Calu3 (cell line): ENCODE data around the gene SLCO3A1. TPM values are rescaled to one million over a fixed set of nuclear protein-coding genes. Genes with fewer than 3 reads are reported as not detected.
A peak's percentile ranks its signal among the peaks of the same experiment; 100 is the strongest.

ENCODE experiments used
- BruUV-seq: library from RNA; stranded (reverse); fragments of 400-500 nt; replicated peaks from 2 replicates; lab custom pipeline; 2021; lab: Mats Ljungman, UMichigan
- CTCF ChIA-PET: fragments of 300-600 bp; sonication (Branson Sonifier 250); formaldehyde crosslinking; loops from one replicate; lab custom pipeline; 2022; ENCODE audit warnings: antibody characterized with exemption; lab: Charles Lee
- DNase-seq: peaks from one replicate; pipeline ENCODE4 v3.0.0; 2022
- H3K27ac Mint-ChIP-seq: one replicate; pipeline ENCODE4 v1.8.0; 2022; ENCODE audit warnings: mixed read lengths; ENCODE audit not compliant: unreplicated experiment
- H3K27me3 Mint-ChIP-seq: one replicate; pipeline ENCODE4 v1.8.0; 2022; ENCODE audit warnings: mixed read lengths; ENCODE audit not compliant: unreplicated experiment
- H3K36me3 Mint-ChIP-seq: one replicate; pipeline ENCODE4 v1.8.0; 2022; ENCODE audit warnings: mild to moderate bottlenecking, moderate library complexity, mixed read lengths; ENCODE audit not compliant: insufficient read depth, unreplicated experiment
- H3K4me1 Mint-ChIP-seq: one replicate; pipeline ENCODE4 v1.8.0; 2022; ENCODE audit warnings: mild to moderate bottlenecking, low read depth, mixed read lengths; ENCODE audit not compliant: unreplicated experiment
- H3K4me3 Mint-ChIP-seq: one replicate; pipeline ENCODE4 v1.8.0; 2022; ENCODE audit warnings: mild to moderate bottlenecking, low read depth, moderate library complexity, mixed read lengths; ENCODE audit not compliant: unreplicated experiment
- H3K9me3 Mint-ChIP-seq: one replicate; pipeline ENCODE4 v1.8.0; 2022; ENCODE audit warnings: low read depth, mixed read lengths; ENCODE audit not compliant: unreplicated experiment
- intact Hi-C: fragments of 100-400 bp; cut with micrococcal nuclease; formaldehyde crosslinking; loops from one replicate; pipeline ENCODE4 v1.10.0; 2022; ENCODE audit not compliant: unreplicated experiment
- total RNA-seq: library from RNA; stranded (reverse); gene quantifications from 2 replicates; pipeline ENCODE4 v1.2.3, GENCODE V29; 2022
- TF ChIP-seq, protein P1 (sequence below): fragments of 200-600 bp; IDR thresholded peaks from one replicate; pipeline ENCODE4 v1.8.0; 2022; ENCODE audit warnings: antibody characterized with exemption; ENCODE audit not compliant: unreplicated experiment

Gene SLCO3A1
- total RNA-seq, 1 experiment from 2014 or later = 65.9 TPM

GRCh38 chr15:92155934-92156333 is 302.4 kb downstream of the SLCO3A1 start:
- no TSS peak for BruUV-seq
- TF ChIP-seq, protein P1, sequence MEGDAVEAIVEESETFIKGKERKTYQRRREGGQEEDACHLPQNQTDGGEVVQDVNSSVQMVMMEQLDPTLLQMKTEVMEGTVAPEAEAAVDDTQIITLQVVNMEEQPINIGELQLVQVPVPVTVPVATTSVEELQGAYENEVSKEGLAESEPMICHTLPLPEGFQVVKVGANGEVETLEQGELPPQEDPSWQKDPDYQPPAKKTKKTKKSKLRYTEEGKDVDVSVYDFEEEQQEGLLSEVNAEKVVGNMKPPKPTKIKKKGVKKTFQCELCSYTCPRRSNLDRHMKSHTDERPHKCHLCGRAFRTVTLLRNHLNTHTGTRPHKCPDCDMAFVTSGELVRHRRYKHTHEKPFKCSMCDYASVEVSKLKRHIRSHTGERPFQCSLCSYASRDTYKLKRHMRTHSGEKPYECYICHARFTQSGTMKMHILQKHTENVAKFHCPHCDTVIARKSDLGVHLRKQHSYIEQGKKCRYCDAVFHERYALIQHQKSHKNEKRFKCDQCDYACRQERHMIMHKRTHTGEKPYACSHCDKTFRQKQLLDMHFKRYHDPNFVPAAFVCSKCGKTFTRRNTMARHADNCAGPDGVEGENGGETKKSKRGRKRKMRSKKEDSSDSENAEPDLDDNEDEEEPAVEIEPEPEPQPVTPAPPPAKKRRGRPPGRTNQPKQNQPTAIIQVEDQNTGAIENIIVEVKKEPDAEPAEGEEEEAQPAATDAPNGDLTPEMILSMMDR = no peak
- no peaks in the 10 kb centered on the region for H3K27me3 Mint-ChIP-seq
- H3K27ac Mint-ChIP-seq = no peak overlapping the region
- H3K9me3 Mint-ChIP-seq = no peaks in the 10 kb centered on the region
- H3K36me3 Mint-ChIP-seq = peaks cover 6% of the 10 kb centered on the region
- no peak for DNase-seq
- intact Hi-C loops = loop anchor here (5.0 kb wide), 1 partner anchor 289 kb away; no protein-coding TSS in a partner anchor
- no peak overlapping the region for H3K4me3 Mint-ChIP-seq
- CTCF ChIA-PET = no interaction called here
- H3K4me1 Mint-ChIP-seq = peaks cover 25% of the 10 kb centered on the region

- no TSS peak for BruUV-seq
- peaks cover 6% of the 10 kb centered on the region for H3K36me3 Mint-ChIP-seq
- no peaks in the 10 kb centered on the region for H3K9me3 Mint-ChIP-seq
- CTCF ChIA-PET = interaction anchor here (0.6 to 0.9 kb wide), 2 partner anchors 193 to 621 kb away, joined by 3 read pairs; no protein-coding TSS in a partner anchor
- H3K4me1 Mint-ChIP-seq = peaks cover 32% of the 10 kb centered on the region
- H3K4me3 Mint-ChIP-seq = no peak overlapping the region
- intact Hi-C loops = loop anchor here (5.0 kb wide), 1 partner anchor 290 kb away; no protein-coding TSS in a partner anchor
- DNase-seq = no peak
- peak overlapping the region; percentile 74 for H3K27ac Mint-ChIP-seq
- H3K27me3 Mint-ChIP-seq = no peaks in the 10 kb centered on the region
- TF ChIP-seq, protein P1 = no peak
These were observed 304.3 kb downstream of the SLCO3A1 start for GRCh38 chr15:92157666-92158298.

- BruUV-seq = no TSS peak
- CTCF ChIA-PET = interaction anchor here (0.6 to 0.9 kb wide), 2 partner anchors 193 to 621 kb away, joined by 3 read pairs; no protein-coding TSS in a partner anchor
- peak overlapping the region; percentile 74 for H3K27ac Mint-ChIP-seq
- H3K4me1 Mint-ChIP-seq = peaks cover 32% of the 10 kb centered on the region
- no peaks in the 10 kb centered on the region for H3K9me3 Mint-ChIP-seq
- TF ChIP-seq, protein P1 = no peak
- peaks cover 6% of the 10 kb centered on the region for H3K36me3 Mint-ChIP-seq
- intact Hi-C loops = loop anchor here (5.0 kb wide), 1 partner anchor 291 kb away; no protein-coding TSS in a partner anchor
- H3K4me3 Mint-ChIP-seq = no peak overlapping the region
- no peaks in the 10 kb centered on the region for H3K27me3 Mint-ChIP-seq
- DNase-seq = peak; percentile 81
These were observed 304.9 kb downstream of the SLCO3A1 start for GRCh38 chr15:92158426-92158825.

DNA sequence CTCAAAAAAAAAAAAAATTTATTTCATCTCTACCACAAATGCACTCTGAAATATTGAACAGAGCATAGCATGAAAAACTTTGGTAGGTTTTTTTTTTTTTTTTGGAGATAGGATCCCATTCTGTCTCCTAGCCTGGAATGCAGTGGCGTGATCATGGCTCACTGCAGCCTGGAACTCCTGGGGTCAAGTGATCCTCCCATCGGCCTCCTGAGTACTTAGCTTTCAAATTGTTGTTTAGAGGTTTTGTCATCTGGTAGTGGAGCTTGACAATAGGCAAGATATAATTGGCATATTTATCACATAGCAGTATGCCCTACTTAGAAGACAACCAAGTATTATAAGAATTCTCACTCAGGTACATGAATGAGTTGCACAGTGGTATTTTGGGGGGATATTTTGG is 306.0 kb downstream of the SLCO3A1 start:
- no peak for DNase-seq
- Mint-ChIP-seq H3K27me3 (no peaks in the 10 kb centered on the region), H3K9me3 (no peaks in the 10 kb centered on the region), H3K27ac (no peak overlapping the region), H3K36me3 (peaks cover 6% of the 10 kb centered on the region), H3K4me1 (peaks cover 37% of the 10 kb centered on the region), H3K4me3 (no peak overlapping the region)
- intact Hi-C loops = loop anchor here (5.0 kb wide), 1 partner anchor 292 kb away; no protein-coding TSS in a partner anchor
- CTCF ChIA-PET = no interaction called here
- no TSS peak for BruUV-seq
- TF ChIP-seq, protein P1 = no peak
